Measurements from ENCODE around the gene TOP1. TPM values are rescaled to one million over a fixed set of nuclear protein-coding genes. Genes with fewer than 3 reads are reported as not detected.
A peak's percentile ranks its signal among the peaks of the same experiment; 100 is the strongest.

The TOP1 gene
- total and polyA plus RNA-seq, 2 of the 4 experiments (the other 2 are of a cell fraction), result 14.0 to 21.5 TPM

DNA sequence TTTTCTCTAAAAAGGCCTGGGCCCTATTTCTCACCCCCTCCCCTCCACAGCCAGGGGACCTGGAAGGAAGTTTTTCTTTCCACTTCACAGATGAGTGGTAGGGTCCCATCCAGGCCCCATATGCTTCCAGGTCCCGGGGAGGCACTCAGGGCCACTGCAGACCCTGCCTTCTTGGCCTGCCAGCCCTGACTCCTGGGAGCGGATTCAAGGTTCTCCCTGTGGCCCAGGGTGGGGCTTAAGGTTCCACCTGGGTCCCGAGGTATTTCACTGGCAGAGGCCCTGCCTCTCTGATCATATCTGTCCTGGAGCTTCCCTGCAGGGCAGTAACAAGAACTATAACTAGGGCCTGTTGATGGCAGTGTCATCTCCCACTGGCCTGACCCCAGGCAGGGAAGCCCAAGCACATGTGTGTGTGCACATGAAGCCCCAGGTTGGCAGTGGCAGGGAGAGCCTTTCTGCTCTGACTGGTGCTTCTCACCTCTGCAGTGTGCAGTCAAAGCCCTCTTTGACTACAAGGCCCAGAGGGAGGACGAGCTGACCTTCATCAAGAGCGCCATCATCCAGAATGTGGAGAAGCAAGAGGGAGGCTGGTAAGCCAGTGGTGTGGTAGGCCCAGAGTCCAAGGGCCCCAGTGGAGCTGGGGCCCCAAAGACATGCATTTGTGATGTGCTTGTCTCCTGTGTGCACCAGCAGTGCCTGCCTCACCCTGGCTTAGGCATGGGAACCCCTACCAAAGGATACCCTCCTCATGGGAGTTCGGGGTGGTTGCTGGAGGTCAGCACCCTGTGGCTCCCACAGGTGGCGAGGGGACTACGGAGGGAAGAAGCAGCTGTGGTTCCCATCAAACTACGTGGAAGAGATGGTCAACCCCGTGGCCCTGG lies 139.9 kb downstream of the TOP1 start:
- no peak overlapping the region for H3K14ac ChIP-seq (replicated peaks; ENCODE audit: low read depth, low read length)
- no peak overlapping the region for H3K4ac ChIP-seq (ENCODE audit: low read depth, low read length)
- H3K4me2 ChIP-seq (ENCODE audit: low read depth, low read length), result no peak overlapping the region
- ChIA-PET POLR2A (ENCODE audit: unreplicated experiment) (no interaction called here), CTCF (no interaction called here)
- H3K27ac ChIP-seq (ENCODE audit: insufficient read depth, low read length), result no peak overlapping the region
- WGBS, 2 experiments (ENCODE audit: extremely low coverage in 2 of 2, insufficient read length in 1 of 2), result 100% methylated on average over 5 of the region's 10 CpGs; no CpG with 5 or more reads in 1 of the 2 experiments
- H3K36me3 ChIP-seq (ENCODE audit: control insufficient read depth, insufficient read depth, low read length), result peaks cover 93% of the 10 kb centered on the region
- no peaks in the 10 kb centered on the region for H3K9me3 ChIP-seq (ENCODE audit: control insufficient read depth, insufficient read depth, low read length)
- no TSS peak for BruUV-seq (replicated peaks)
- H3K4me3 ChIP-seq (ENCODE audit: insufficient read depth, low read depth, low read length), result no peak overlapping the region
- H3K23ac ChIP-seq (ENCODE audit: low read depth, low read length), result no peak overlapping the region
- ATAC-seq (ENCODE audit: low read depth), result no peak
- no peak overlapping the region for H2AFZ ChIP-seq (replicated peaks; ENCODE audit: low read length, poor library complexity)
- H4K20me1 ChIP-seq (ENCODE audit: insufficient read depth, low read length), result peaks cover 33% of the 10 kb centered on the region
- no peaks in the 10 kb centered on the region for H3K27me3 ChIP-seq (ENCODE audit: control insufficient read depth, insufficient read depth, low read length)
- H2BK5ac ChIP-seq (ENCODE audit: low read depth, low read length, poor library complexity, severe bottlenecking), result no peak overlapping the region
- intact Hi-C loops (cut with micrococcal nuclease) (no loop called here), in situ Hi-C loops (cut with MboI; ENCODE audit: low sequenced_read_pairs) (loop anchor here (25.0 kb wide), 1 partner anchor 444 kb away; the partner anchor contains the start of gene CHD6), dilution Hi-C loops (cut with HindIII; ENCODE audit: low sequenced_read_pairs, unreplicated experiment) (no loop called here)
- H2BK20ac ChIP-seq (ENCODE audit: low read depth, low read length), result no peak overlapping the region
- no peak overlapping the region for H3K18ac ChIP-seq (ENCODE audit: low read depth, low read length)
- H2BK120ac ChIP-seq (ENCODE audit: low read depth, low read length), result no peak overlapping the region
- peak overlapping the region; percentile 31 for H2AK9ac ChIP-seq (replicated peaks; ENCODE audit: low read depth, low read length, poor library complexity)
- H3K4me1 ChIP-seq (ENCODE audit: control insufficient read depth, insufficient read depth, low read length), result peaks cover 10% of the 10 kb centered on the region
- no peak overlapping the region for H2AK5ac ChIP-seq (ENCODE audit: low read depth, low read length)
- no peak overlapping the region for H3K9ac ChIP-seq (ENCODE audit: low read depth, low read length)
- DNase-seq, result no peak
- H3K79me1 ChIP-seq (ENCODE audit: low read depth in 1 of 2, low read length in 2 of 2), result peaks cover 8 to 56% of the 10 kb centered on the region in 2 experiments; a peak in 3 of 4 replicates
- no peak overlapping the region for H3K56ac ChIP-seq (ENCODE audit: extremely low read depth, insufficient read depth, low read length)
- no peak overlapping the region for H4K5ac ChIP-seq (ENCODE audit: low read depth, low read length)
- H4K8ac ChIP-seq (ENCODE audit: low read depth in 2 of 2, low read length in 2 of 2), result no peak overlapping the region
- no peak overlapping the region for H2BK15ac ChIP-seq (ENCODE audit: low read depth, low read length)
- peaks cover 8% of the 10 kb centered on the region for H3K9me1 ChIP-seq (ENCODE audit: insufficient read depth, low read length)
- H4K91ac ChIP-seq (ENCODE audit: insufficient read depth, low read depth, low read length), result no peak overlapping the region
- TF ChIP-seq MAFK (IDR thresholded peaks at IDR 0.05; ENCODE audit: low read depth, low read length) (no peak), NFE2L2 (IDR thresholded peaks at IDR 0.05; ENCODE audit: low read depth, low read length) (no peak), SMC3 (IDR thresholded peaks at IDR 0.05; ENCODE audit: low read depth, low read length) (no peak), POLR2A (IDR thresholded peaks at IDR 0.05; ENCODE audit: low read depth, low read length) (no peak), RFX5 (IDR thresholded peaks at IDR 0.05; ENCODE audit: low read depth, low read length) (no peak), RCOR1 (IDR thresholded peaks at IDR 0.05; ENCODE audit: insufficient replicate concordance, low read length) (no peak), CHD1 (IDR thresholded peaks at IDR 0.05; ENCODE audit: low read depth, low read length) (no peak), MXI1 (IDR thresholded peaks at IDR 0.05; ENCODE audit: borderline replicate concordance, low read depth, low read length) (no peak), FOS (IDR thresholded peaks at IDR 0.05; ENCODE audit: low read depth, low read length) (no peak), BHLHE40 (IDR thresholded peaks at IDR 0.05; ENCODE audit: low read depth, low read length) (no peak), ELK1 (IDR thresholded peaks at IDR 0.05; ENCODE audit: borderline replicate concordance, low read depth, low read length) (no peak), MAZ (IDR thresholded peaks at IDR 0.05; ENCODE audit: borderline replicate concordance, low read depth, low read length) (no peak), RAD21 (IDR thresholded peaks at IDR 0.05; ENCODE audit: low read length) (no peak), CEBPB (IDR thresholded peaks at IDR 0.05; ENCODE audit: low read depth, low read length) (no peak)
- TF ChIP-seq, protein P1, sequence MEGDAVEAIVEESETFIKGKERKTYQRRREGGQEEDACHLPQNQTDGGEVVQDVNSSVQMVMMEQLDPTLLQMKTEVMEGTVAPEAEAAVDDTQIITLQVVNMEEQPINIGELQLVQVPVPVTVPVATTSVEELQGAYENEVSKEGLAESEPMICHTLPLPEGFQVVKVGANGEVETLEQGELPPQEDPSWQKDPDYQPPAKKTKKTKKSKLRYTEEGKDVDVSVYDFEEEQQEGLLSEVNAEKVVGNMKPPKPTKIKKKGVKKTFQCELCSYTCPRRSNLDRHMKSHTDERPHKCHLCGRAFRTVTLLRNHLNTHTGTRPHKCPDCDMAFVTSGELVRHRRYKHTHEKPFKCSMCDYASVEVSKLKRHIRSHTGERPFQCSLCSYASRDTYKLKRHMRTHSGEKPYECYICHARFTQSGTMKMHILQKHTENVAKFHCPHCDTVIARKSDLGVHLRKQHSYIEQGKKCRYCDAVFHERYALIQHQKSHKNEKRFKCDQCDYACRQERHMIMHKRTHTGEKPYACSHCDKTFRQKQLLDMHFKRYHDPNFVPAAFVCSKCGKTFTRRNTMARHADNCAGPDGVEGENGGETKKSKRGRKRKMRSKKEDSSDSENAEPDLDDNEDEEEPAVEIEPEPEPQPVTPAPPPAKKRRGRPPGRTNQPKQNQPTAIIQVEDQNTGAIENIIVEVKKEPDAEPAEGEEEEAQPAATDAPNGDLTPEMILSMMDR (conservative IDR thresholded peaks at IDR 0.05; ENCODE audit: low read depth, low read length), result no peak
